GM21825 (cell line): ENCODE measurements around the gene ITGAD.

Experiments
- ATAC-seq: cut with Tn5 transposase; IDR thresholded peaks from one replicate; pipeline ENCODE4 v1.9.1; 2021; ENCODE audit warnings: mild to moderate bottlenecking, moderate library complexity; ENCODE audit not compliant: unreplicated experiment

The ITGAD gene

DNA sequence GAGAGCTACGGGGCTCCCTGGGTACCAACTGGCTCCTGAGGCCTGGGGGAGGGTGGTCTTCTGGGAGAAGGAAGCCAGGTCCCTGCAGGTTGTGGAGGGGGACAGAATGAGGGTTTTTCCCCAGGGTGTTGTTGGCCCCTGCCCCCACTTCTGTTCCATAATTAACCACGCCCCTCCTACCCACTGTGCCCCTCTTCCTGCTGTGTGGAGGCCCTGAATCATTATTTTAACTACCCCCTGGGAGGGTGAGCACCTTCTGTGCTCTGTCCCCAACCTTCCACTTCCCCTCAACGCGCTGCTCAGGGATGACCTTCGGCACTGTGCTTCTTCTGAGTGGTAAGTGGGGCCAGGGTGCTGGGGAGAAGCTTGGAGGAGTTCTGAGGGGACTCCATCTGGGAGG, at the start of gene ITGAD:
ITGAD (plus strand) TSS at position 280 of the 400 bp plus-strand sequence; CDS start at position 306, 26 bp downstream.
- no peak for ATAC-seq

GRCh38 chr16:31344712-31345111, 48.4 kb upstream of the ITGAD start:
- peak; percentile 82 for ATAC-seq

DNA sequence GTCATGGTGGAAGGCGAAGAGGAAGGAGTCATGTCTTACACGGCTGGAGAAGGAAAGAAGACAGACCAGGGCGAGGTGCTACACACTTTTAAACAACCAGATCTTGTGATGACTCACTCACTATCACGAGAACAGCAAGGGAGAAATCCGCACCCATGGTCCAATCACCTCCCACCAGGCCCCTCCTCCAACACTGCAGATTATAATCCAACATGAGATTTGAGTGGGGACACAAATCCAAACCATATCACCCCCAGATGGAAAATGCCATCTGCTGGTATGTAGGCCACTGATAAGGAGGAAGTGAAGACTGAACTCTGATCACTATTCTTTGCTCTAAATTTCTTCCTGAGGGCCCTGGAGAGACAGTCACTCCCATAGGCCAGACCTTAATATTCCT, 45.7 kb upstream of the ITGAD start:
- no peak for ATAC-seq

GRCh38 chr16:31348579-31348978, 44.6 kb upstream of the ITGAD start:
- ATAC-seq, result no peak

DNA sequence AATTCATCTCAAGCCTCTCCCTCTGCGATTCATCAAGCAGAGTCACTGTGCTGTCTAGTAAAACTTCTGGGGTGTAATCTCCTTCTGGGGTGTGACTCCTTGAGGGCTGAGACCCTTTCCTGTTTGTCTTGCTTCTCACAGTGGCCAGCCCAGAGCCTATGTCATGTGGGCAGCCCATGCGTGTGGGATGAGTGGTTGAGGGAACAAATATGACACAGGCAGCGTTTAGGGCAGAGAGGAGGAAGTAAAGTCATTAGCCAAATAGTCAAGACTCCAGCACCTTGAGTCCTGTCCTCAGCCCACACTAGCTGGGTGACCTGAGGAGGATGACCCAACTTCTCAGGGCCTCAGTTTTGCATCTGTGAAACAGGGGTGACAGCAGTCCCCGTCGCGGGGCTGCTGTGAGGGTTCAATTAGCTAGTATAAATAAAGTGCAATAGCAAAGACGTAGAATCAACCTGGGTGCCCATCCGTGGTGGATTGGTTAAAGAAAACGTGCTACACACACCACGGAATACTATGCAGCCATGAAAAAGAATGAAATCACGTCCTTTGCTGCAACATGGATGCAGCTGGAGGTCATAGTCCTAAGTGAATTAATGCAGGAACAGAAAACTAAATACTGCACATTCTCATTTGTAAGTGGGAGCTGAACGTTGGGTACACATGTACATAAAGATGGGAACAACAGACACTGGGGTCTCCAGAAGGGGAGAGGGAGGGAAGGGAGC, 42.7 kb upstream of the ITGAD start:
- no peak for ATAC-seq

GRCh38 chr16:31351246-31351941, 41.7 kb upstream of the ITGAD start:
- ATAC-seq, result no peak

DNA sequence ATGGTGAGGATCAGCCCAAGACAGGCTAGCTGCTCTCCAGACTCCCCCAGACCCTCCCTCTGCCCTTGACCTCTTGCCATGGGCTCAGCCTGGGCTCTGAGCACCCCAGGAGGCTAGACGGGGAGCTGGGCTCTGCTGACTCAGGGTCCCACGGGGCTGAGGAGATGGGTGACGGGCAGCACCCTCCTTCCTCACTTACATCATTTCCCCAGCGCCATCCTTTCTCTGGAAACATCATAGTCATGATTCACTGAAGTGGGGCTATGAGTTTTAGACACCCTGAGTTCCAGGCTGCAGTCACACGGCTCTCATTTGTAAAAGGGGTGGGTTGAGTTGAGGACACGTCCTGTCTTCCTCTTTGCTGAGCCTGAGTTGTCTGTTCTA, 41.2 kb upstream of the ITGAD start:
- no peak for ATAC-seq

DNA sequence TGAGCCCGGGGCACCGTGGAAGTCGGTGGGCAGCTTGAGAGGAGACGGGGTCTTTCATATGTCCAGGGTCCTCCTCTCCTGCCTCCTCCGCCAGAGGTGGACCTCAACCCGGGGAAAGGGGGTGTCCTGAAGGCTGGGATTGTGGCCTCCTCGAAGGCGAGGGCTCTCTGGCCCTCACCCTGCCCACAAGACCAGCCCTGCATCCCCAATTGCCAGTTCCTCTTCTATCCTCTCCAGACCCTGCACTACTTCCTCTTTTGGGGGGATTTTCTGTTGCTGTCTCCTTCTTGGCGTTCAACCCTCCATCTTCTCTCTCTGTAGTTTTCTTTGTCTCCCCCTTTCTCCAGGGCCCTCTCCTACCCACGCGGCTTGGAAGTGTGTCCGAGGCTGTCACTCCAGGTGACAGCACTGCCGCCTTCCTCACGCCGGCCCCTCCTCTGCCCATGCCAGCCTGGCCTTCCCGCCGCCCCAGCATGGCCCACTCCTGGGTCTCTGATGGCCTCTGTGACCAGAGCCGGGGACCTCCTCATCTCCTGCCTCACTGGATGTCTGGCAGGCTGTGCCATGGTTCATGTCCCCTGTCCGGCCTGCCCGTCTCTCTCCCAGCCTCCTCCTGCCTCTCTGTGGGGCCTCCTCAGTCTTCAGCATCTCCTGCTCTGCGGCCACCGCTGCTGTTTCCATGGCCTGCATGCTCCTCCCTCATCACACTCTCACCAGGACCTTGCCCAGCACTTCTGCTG, 40.6 kb upstream of the ITGAD start:
- ATAC-seq, result no peak

DNA sequence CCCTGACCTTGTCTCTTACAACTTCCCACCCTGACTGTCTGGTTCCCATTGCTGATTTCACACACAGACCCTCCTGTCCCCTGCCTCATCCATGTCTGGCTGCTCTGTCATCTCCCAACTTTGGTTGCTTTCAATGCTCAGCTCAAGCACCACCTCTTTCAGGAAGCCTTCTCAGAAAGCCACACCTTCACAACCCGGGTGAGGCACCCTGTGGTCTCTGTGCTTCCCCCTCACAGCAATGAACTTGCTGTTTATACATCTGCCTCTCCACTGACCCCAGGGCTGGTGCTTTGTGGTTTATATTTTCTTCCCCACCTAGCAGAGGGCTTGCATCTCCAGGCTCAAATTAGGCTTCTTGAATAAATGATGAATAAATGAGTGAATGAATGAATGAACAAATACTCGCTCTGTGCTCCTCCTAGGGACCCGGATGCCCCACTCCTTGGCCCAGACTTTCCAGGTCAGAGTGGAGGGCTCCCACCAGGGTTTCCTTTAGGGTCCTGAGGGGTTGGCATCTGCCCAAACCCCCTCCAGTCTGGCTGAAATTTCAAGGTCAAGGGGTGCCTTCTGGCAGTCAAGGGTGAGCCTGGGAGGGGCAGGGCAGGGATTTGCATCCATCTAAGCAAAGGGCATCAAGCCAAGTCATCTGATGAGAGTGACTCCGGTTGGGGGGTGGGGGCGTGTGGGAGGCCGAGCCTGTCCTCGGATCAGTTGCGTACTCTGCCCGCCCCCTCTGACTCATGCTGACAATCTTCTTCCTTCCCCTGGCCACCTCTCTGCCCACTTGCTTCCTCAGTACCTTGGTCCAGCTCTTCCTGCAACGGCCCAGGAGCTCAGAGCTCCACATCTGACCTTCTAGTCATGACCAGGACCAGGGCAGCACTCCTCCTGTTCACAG, 38.5 kb upstream of the ITGAD start, which contains the start of gene ITGAX:
ITGAX (plus strand) TSS at position 783 of the 898 bp plus-strand sequence; CDS start at position 862, 79 bp downstream.
- ATAC-seq, result peak; percentile 82

- ATAC-seq, result no peak
Observed at GRCh38 chr16:31355431-31356100, 37.6 kb upstream of the ITGAD start.

GRCh38 chr16:31356566-31357323, 36.4 kb upstream of the ITGAD start:
- no peak for ATAC-seq

DNA sequence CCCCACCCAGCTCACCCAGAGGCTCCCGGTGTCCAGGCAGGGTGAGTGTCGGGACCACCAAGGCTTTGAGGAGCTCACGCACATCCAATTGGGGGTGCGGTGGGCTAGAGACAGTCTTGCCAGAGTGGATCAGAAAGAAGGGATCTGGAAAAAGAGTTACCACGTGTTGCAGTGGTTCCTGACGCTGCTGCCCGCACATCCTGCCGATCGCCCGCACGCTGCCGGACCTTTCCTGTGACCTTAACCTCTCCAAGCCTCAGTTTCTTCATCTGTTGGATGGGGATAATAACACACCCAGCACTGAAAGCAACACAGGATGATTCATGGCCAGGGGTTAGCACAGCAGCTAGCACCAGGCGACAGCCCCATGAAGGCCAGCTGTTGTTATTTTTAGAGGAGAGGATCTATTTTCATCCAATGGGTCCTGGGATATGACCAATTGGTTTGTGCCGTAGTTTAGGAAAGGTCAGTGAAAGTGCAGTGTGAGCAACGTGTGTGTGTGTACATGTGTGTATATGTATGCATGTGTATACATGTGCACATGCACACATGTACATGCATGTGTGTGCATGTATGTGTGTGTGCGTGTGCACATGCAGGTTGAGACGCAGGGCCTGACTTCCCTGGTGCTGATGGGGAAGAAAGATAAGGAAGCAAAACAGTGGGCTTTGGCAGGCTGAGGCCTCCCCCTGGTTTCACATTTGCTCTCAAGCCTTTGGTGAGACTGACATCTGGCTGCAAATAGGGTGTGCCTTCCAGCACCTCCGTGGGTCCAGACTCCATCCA, 35.6 kb upstream of the ITGAD start:
- ATAC-seq, result no peak

DNA sequence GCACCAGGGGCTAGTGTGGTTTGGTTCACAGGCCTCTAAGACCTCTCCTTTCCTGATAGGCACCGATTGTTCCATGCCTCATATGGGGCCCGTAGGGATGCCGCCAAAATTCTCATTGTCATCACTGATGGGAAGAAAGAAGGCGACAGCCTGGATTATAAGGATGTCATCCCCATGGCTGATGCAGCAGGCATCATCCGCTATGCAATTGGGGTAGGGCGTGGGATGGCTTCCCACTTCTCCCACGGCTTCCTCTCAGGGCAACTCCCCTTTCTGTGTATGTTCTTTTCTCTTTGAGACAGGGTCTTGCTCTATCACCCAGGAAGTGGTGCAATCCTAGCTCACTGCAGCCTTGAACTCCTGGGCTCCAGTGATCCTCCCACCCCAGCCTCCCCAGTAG, 32.9 kb upstream of the ITGAD start:
- no peak for ATAC-seq

- no peak for ATAC-seq
Observed at GRCh38 chr16:31361201-31362110, 31.7 kb upstream of the ITGAD start.

DNA sequence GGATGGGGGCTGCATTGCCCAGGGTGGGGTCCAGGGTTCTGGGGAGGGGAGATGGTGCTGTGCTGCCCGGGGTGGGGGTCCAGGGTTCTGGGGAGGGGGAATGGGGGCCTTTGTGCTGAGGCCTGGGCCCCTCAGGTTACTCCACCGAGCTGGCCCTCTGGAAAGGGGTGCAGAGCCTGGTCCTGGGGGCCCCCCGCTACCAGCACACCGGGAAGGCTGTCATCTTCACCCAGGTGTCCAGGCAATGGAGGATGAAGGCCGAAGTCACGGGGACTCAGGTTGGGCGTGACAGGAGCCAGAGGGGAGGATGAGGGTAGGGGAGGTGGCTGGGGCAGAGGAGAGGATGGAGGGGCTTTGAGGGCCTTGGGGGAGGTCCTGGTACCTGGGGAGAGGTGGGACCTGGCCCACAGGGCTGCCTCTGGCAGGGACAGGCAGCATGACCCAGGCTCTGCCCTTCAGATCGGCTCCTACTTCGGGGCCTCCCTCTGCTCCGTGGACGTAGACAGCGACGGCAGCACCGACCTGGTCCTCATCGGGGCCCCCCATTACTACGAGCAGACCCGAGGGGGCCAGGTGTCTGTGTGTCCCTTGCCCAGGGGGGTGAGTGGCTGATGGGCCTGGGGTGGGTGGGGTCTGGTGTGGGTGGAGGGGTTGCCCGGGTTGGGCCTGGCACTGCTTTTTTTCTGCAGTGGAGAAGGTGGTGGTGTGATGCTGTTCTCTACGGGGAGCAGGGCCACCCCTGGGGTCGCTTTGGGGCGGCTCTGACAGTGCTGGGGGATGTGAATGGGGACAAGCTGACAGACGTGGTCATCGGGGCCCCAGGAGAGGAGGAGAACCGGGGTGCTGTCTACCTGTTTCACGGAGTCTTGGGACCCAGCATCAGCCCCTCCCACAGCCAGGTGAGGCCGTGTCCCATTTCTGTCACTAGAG, 30.4 kb upstream of the ITGAD start:
- ATAC-seq, result no peak

DNA sequence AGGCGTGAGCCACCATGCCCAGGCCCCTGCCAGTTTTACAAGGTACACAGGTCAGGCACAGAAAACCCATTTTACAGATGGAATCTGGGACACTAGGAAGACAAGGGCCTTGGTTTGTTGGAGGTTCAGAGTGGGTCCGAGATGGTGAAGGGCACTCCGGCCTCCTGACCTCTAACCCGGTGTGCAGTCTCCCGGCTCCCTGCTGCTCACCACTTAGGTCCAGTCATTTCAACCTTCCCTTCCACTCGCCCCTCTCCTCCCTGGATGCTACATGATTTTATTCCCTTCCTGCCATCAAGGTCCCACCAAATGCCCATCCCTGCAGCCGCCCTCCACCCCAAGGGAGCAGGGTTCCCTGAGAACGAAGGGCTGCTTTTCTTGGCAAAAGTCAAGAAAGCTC, 29.4 kb upstream of the ITGAD start:
- ATAC-seq, result no peak

DNA sequence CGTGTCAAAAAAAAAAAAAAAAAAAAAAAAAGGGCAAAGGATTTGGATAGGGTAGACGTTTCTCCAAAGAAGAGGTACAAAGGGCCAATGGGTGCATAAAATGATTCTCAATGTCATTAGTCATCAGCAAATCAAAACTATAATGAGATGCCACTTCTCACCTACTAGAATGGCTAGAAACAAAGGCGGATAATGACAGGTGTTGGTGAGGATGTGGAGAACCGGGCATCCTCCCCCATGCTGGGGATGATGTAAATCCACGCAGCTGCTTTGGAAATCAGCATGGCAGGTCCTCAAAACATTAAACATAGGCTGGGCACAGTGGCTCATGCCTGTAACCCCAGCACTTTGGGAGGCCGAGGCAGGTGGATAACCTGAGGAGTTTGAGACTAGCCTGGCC, 28.7 kb upstream of the ITGAD start:
- ATAC-seq, result no peak
